Activated CD4-positive, alpha-beta T cell treated with anti-CD3 and anti-CD28 coated beads, Interleukin-2, Interleukin-4, amounts not matched to agents 100 ng/mL and 50 ng/mL, durations not matched to agents 16 hours and 8 hours (primary cell): ENCODE data around the gene DLG2.

Experiments
- DNase-seq: peaks from one replicate; pipeline ENCODE4 v3.0.0-alpha.2; 2020; ENCODE audit warnings: low spot score

The DLG2 gene

GRCh38 chr11:83923961-83924360 is 1703.2 kb downstream of the DLG2 start:
- no peak for DNase-seq

- no peak for DNase-seq
Observed at GRCh38 chr11:83922953-83923352, 1704.2 kb downstream of the DLG2 start.

- DNase-seq, result no peak
Observed at GRCh38 chr11:83922318-83922717, 1704.8 kb downstream of the DLG2 start.

DNA sequence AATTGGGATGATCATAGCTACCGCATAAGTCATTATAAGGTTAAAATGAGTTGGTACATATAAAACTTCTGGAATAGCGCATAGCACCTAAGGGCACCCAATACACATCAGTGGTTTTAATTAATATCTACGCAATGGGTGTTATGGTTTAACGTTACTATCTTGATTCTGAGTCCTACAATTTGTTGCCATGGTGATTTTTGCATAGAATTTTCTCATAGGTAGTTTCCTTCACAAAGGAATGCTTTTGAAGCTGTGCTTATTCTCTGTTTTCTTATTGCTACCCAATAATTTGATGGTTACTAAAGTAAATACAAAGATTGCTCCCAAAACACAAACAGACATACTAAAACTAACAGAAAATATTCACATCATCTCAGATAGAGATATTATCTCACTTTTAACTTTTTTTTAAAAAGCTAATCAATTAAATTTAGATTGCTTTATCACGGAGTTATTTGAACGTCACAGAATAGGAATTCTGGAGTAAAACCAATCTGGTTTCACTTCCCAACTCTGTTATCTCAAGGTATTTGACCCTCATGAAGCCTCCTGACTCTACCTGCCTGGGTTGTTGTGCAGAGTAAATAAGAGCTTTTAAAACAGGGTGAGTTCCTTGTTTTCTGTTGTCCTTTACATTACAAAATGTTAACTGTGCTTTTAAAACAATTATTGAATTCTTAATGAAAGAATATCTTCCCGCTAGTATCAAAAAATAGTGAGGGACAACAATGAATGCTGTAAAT is 1705.5 kb downstream of the DLG2 start:
- no peak for DNase-seq

DNA sequence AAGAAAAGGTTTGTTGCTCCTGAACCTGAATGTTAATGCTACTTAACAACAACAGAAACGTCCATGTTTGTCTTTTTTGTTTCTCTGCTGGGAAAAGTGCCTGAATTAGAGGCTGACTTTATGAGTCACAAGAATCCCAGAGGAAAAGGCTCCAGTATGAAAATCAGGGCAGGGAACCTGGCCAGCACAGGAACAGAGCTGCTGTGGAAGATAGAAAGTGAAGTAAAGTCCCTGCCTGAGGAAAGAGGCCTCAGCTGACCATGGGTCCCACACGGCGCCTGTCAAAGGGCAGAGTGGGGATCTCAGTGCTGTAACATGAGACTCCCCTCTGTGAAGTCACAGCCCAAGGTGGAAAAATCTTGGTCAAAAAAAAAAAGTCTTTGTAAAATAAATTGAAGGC is 1708.7 kb downstream of the DLG2 start:
- no peak for DNase-seq

DNA sequence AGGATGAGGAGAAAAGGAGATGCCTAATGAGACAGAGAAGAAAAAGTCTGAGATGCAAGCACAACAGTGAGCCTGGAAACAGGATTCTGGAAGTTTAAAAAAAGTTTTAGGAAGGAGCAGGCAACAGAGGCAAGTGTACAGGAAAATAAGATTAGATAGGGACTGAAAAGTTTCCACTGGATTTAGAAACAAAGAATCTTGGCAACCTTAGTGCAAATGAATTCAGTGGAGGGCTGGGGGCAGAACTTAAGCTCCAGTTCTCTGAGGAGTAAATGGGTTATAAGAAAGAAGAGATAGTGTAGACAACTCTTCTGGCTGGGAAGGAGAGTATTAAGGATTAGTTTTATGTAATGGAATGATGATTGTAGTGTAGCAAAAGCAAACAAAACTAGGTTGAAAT is 1712.1 kb downstream of the DLG2 start:
- no peak for DNase-seq

- DNase-seq, result no peak
Observed at GRCh38 chr11:83909579-83910534, 1717.3 kb downstream of the DLG2 start.

DNA sequence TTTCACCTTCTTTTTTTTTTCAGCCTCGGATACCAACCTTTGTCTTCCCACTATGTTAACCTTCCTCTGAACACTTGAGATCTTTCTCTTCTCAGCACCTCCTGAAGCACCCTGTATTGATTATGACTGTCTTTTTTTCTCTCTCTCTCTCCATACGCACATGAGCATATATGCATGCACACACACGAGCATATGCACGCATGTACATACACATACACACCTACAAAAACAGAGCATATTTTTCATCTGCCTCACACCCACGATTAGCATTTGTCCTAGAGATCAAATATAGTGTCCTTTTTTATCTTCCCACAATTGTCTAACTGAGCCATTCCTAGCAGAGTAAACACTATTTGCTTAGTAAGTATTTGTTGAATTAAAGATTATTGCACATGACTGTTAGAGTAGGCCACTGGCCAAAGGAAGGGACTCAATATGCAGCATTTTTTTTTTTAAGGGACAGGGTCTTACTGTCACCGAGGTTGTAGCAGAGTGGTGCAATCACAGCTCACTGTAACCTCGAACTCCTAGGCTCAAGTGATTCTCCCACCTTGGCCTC is 1718.8 kb downstream of the DLG2 start:
- DNase-seq, result no peak

DNA sequence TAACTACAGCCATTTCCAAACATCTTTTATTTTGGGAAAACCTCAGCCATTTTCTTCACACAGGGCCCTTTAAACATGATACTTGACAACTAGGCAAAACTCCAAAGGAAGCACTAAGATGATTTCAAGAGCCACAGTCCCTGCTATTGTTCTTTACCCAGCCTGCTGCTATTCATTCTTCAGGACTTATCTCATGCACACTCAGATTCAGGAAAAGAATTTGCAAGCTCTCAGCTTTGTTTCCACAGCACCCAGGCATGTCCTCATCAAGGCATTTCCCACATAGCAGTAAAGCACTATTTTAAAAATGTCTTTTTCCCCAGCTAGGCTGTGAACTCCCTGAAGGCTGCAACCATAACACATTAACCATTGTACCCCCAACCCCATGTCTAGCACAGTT is 1731.6 kb downstream of the DLG2 start:
- DNase-seq, result no peak

- no peak for DNase-seq
Observed at GRCh38 chr11:83881428-83881827, 1745.7 kb downstream of the DLG2 start.

- no peak for DNase-seq
Observed at GRCh38 chr11:83871054-83871453, 1756.1 kb downstream of the DLG2 start.

GRCh38 chr11:83866655-83867054 is 1760.5 kb downstream of the DLG2 start:
- DNase-seq, result no peak

GRCh38 chr11:83865636-83866461 is 1761.3 kb downstream of the DLG2 start:
- no peak for DNase-seq

DNA sequence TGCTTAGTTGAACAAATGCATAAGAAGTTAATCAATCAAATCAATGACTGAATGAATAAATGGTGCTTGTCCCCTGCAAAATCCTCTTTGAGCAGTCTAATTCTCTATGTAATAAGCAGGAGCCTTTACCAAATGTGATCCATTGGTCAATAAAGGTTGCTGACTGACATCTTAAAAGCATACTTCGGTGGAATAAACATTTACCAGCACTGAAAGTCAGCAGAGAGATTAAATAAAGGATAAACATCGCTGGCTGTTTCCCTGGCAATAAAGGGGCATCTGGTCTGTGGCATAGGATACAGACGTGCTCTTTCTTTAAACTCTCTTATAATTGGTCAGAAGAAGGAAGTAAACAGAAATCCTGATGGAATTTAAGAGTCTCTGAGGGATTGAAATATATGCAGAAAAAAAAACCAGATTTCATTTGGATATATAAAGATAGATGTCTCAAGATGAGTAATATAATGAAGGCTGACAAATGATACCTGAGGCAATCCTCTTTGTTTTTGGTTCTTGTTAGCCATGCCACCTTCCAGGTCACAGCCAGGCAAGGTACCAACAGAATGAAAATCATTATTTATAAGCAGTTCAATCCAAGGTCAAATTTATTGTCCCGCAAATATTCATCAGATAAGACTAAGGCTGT is 1762.6 kb downstream of the DLG2 start:
- DNase-seq, result no peak

DNA sequence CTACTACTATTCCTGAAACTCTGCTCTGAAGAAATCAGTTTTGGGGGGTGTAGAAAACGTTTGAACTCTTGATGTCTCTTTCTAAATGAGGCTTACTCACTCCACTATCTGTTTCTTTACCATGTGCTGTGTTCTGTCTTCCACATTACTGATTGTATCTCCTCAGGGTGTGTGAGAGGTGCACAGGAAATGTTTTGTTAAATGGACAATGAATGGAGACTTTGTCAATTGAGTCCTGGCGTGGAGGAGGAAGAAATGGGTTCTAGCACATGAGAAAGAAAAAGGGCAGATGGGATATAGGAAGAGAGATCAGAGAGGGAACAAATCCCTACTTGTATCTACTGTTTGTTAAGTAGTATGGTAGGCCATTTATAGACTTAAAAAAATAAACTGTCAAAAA is 1763.9 kb downstream of the DLG2 start:
- DNase-seq, result no peak

GRCh38 chr11:83862691-83863090 is 1764.5 kb downstream of the DLG2 start:
- no peak for DNase-seq

DNA sequence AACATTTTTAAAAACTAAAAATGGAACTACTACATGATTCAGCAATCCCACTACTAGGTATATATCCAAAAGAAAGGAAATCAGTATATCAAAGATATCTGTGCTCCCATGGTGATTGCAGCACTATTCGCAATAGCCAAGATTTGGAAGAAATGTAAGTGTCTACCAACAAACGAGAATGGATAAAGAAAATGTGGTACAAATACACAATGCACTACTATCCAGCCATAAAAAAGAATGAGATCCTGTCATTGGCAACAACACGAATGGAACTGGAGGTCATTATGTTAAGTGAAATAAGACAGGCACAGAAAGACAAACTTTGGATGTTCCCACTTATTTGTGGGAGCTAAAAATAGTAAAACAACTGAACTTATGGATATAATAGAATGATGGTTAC is 1765.1 kb downstream of the DLG2 start:
- DNase-seq, result no peak

DNA sequence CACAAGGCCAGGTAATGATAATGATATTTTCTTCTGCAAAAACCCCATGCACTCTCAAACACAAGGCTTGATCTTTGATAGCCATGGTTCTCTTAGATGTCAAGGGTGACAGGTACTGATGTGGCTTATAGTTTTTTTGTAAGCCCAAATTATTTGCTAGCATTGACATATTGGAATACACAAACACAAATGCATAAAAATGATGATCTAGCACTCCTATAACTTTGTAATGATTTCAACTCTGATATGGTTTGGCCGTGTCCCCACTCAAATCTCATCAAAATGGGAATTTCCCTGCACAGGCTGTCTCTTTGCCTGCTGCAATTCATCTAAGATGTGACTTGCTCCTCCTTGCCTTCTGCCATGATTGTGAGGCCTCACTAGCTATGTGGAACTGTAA is 1768.5 kb downstream of the DLG2 start:
- no peak for DNase-seq

GRCh38 chr11:83855237-83855636 is 1771.9 kb downstream of the DLG2 start:
- DNase-seq, result no peak

- no peak for DNase-seq
Observed at GRCh38 chr11:83852775-83853442, 1774.2 kb downstream of the DLG2 start.

DNA sequence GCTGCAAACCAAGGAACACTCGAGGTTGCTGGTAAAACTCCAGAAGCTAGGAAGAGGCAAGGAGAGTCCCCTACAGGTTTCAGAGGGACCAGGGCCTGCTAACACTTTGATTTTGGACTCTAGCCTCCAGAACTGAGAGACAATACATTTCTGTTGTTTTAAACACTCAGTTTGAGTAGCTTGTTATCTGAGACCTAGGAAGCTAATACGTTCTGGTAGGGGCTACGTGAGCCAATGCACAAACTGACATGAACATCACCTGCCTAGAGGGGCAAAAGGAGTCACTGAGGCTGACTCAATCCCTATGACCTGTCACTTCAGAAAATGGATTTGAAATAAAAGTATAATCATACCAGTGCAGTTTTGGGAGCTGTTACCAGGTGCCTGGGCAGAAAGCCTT is 1775.1 kb downstream of the DLG2 start:
- DNase-seq, result no peak
